Middle frontal gyrus (tissue), 1 donor: ENCODE results near the gene SHROOM1.

Experiments
- DNase-seq: peaks from one replicate; pipeline ENCODE4 v3.0.0-alpha.2; 2015; ENCODE audit warnings: low spot score; ENCODE audit errors: extremely low spot score

Gene SHROOM1

GRCh38 chr5:132824426-132824825 is 6.0 kb downstream of the SHROOM1 start:
- no peak for DNase-seq

DNA sequence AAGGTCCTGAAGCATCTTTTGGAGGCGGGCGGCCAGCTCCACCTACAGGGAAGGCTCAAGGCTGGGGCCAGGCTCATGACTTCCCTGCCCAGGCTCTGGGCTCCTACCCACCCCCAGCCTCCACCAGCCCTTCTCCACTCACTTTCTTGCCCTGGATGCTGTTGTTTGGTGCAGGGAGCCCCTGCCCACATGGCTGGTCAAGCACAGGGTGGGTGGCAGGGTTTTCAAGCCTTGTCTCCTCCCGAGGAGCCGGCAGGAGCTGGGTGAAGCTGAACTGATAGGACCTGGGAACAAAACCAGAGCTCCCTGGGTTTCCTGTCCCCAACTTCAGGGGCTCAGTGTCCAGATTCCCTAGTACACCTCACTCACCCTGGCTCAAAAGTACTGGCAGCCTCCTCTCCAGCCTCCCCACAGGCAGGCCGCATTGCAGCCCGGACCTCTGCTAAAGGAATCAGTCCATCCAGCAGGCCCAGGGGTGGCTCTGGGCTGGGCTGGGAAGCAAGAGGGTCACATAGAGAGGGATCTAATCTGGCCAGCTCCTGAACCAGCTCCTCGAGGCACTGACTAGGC is 6.9 kb downstream of the SHROOM1 start:
- DNase-seq: no peak

DNA sequence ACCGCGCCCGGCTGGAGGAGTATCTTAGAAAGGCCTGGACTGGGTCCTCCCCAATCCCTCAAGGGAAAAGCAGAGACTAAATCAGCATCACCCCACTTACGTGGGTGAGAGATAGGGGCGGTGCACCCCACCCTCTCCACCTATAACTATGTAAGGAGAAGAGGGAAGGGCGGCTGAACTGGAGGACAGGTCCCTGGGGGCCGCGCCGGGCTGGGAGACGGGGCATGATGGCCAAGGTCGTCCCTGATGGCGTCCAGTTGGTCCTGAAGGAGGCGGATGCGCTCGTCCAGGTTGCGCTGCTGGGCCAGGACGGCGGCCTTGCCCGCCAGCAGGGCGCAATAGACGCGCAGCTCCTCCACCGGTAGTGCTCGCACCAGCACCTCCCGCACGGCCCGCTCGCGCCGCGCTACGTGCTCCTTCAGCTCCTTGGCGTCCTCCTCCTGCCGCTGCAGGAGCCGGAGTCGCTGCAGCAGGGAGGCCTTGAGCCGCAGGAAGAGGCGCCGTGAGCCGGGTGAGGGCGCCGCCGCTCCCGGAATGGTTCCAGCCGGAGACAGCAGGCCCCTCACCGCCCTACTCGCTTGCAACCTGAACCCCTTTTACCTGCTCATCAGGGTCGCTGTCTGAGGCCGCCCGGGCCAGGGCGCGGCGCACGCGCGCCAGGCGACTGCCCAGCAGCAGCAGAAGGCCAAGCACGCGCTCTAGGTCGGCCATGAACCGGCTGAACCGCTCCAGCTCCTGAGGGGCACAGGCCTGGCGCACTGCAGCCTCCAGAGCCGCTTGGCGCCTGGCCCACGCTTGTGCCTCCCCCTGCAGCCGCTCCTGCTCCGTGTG is 7.6 kb downstream of the SHROOM1 start:
- DNase-seq: no peak

GRCh38 chr5:132821791-132822190 is 8.7 kb downstream of the SHROOM1 start:
- no peak for DNase-seq

DNA sequence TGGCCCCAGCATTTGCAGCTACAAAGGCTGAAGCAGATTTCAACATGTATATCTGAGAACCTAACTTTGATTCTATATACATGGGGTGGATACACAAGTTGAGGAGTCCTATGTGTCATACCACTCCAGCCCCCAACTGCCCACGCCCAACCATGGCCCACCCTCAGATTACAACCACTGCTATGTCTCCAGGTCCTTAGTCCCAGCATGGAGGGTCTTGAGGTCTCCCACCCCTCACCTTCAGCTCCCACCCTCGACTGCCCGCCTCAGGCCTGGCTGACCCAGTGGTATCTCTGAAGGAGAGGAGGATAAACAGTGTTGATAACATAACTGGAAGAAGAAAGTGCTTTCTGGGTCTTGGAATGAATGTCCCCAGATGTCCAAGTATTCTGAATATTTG is 9.1 kb downstream of the SHROOM1 start:
- no peak for DNase-seq

DNA sequence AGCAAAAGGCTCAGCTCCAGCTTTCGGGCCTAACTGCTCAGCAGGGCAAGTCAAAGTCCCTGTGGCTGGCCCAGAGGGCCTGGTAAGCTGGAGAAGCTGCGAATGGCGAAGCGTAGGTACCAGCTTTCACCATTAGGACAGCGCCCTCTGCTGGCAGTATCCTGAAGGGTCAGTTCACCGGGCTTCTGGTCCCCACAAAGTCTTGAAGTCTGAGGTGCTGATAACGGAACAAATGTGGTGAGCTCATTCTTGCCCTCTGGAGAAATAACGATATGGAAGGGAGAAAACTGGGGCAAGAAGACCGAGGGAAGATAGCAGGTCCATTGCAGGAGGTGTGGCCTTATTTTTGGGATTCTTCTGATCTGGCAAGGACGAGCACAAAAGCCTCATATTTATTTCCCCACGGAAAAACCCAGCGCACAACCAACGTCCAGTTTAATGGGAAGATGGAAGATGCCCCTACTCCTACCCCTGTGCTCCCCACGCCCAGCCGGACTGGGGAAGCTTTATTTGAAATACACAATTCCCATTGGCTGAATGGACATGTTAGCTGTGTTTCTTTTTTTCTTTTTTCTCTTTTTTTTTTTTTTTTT is 10.2 kb downstream of the SHROOM1 start:
- DNase-seq: peak; percentile 92

DNA sequence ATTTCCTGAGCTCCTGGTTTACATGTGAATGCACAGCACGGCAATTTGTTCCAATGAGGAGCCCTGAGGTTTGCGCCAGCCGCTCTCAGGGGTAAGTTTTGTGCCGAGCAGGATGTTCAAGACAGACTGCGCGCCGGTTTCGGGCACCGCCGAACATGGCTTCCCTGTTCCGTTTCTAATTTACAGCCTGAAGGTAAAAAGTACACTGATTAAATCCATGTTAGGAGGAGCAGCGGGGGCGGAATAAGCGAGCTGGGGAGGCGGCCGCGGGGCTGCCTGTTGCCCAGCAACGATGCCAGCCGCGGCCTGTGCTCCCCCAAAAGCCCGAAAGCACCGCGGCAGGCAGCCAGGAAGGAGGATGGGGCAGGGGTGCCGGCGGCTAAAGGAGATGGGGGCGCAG is 11.0 kb downstream of the SHROOM1 start:
- no peak for DNase-seq

DNA sequence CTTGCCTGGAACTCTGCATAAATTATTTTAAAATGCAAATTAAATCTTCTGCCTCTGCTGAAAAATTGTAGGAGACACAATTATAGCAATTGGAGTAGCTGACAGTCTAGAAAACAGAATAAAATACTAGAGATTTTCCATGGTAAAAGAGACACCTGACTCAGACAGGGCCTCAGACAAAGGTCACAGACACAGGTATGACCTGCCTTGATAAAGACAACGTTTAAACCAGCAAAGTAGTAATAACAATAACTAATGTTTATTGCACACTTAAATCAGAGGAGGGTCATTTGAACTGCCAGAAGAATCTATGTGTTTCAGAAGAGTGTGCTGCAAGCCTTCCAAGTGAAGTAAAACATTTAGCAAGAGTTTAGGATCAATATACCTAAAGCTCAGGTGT is 13.4 kb downstream of the SHROOM1 start:
- DNase-seq: no peak

DNA sequence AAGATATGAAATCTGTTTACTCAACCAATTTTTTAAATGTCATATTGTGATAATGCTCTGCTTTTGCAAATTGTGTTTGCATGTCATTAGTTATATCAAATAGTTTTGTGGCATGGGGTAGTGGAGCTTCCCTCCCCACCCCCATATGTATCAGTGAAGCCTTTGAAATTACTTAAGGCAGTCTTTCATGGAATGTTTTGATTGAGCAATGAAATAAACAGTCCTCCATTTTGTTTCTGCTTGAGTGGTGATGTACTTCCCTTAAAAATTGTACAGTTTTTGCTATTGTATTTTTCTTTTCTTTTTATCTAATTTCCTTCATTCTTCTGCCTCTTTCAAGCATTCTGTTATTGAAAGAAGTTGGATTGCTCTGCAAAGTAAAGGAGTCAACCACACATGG is 13.9 kb downstream of the SHROOM1 start:
- DNase-seq: no peak

DNA sequence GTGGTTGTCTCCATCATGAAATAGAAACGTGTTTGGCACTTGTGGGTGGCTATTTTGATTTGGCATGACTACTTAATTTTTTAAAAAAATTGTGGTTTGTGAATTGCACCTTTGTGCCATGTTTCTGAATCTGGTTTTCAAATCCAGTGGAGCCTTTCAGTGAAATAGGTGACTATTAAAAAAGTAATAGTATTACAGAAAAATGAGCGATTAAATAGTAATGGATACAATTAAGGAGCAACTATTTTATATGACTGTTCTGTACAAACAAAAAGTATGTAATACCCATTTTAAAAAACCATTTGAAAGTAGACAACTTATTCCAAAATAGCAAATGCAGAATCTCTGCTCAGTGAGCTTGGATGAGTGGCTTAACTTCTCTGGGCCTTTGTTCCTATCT is 14.4 kb downstream of the SHROOM1 start:
- no peak for DNase-seq

DNA sequence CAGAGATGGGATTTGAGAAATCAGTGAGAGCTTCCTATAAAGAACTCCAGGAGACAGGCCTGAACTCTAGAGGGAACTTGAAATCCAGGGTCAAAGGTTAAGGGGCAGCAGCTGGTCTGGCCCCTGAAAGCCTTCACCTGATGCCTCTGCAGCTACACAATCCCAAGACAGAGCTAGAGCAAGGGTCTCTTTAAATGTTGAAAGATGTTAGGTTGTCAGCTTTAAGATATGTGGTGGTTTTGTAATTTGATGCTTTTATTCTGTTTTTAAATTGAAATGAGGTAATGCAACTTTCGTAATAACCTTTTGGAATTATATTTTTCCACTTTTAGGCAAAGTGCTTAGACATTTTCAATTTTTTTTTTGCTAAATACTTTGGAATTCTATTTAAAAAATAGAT is 15.0 kb downstream of the SHROOM1 start:
- DNase-seq: no peak

GRCh38 chr5:132814503-132815294 is 15.7 kb downstream of the SHROOM1 start:
- DNase-seq: no peak

DNA sequence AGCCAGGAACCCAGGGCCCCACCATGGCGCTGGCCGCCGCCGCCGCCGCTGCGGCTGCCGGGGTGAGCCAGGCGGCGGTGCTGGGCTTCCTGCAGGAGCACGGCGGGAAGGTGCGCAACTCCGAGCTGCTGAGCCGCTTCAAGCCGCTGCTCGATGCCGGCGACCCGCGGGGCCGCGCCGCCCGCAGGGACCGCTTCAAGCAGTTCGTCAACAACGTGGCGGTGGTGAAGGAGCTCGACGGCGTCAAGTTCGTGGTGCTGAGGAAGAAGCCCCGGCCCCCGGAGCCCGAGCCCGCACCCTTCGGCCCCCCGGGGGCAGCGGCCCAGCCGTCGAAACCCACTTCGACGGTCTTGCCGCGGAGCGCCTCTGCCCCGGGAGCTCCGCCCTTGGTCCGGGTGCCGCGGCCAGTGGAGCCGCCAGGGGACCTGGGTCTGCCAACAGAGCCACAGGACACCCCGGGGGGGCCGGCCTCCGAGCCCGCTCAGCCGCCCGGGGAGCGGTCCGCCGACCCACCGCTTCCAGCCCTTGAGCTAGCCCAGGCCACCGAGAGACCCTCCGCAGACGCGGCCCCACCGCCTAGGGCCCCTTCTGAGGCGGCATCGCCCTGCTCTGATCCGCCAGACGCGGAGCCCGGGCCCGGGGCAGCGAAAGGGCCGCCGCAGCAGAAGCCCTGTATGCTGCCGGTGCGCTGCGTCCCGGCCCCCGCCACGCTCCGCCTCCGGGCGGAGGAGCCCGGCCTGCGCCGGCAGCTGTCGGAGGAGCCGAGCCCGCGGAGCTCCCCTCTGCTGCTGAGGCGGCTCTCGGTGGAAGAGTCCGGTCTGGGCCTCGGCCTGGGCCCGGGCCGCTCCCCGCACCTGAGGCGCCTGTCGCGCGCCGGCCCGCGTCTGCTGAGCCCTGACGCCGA is 16.6 kb downstream of the SHROOM1 start:
- DNase-seq: no peak

- DNase-seq: no peak
These were observed 17.5 kb downstream of the SHROOM1 start, which contains the start of gene SOWAHA for GRCh38 chr5:132812781-132813598. SOWAHA (plus strand) TSS chr5:132813302; CDS start chr5:132813622, 320 bp downstream.

GRCh38 chr5:132812123-132812765 is 18.2 kb downstream of the SHROOM1 start:
- no peak for DNase-seq

DNA sequence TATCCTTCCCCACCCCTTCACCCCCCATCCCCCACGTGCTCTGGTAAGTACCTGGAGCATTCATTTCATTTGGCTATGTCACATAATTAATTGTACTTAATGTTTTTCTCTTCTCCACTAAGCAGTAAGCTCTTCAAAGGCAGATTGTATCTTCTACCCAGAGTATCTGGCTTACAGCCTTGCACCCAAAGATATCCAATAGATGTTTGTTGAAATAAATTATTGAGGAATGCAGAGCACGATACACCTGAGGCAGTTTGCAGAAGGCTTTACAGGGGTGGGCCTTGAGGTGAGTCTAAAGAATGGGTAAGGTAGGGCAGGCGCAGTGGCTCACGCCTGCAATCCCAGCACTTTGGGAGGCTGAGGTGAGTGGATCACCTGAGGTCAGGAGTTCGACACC is 19.8 kb downstream of the SHROOM1 start:
- DNase-seq: no peak

DNA sequence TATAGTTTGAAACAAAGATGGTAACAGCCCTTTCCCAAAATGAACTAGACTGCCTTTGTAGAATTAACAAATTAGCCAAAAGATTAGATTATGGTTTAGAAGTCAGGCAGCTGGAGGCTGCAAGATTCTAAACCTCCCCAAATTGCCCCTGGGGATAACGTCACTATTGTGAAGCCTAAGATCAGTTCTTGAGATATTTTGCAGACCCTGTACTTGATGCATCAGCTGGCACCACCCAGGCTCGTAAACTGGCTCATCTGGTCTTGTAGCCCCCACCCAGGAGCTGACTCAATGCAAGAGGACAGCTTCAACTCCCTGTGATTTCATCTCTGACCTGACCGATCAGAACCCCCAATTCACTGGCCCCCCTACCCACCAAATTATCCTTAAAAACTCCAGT is 21.6 kb downstream of the SHROOM1 start:
- DNase-seq: no peak

DNA sequence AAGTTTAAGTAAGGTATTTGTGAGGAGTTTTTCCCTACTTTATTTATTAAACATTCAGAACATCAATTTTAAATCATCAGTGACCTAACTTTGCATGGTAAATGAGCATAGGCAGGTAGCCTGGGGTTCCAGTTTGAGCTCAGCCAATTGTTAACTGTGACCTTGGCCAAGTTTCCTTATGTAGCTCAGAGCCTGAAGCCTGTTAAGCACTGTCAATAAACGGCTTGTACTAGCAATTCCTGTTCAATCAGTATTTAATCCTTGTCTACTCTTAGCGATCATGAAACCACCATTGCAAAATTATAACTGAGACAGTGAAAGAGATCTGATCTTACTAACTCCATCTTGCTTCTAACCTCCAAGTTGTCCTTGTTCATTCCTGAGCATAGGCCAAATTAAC is 22.0 kb downstream of the SHROOM1 start:
- DNase-seq: no peak

DNA sequence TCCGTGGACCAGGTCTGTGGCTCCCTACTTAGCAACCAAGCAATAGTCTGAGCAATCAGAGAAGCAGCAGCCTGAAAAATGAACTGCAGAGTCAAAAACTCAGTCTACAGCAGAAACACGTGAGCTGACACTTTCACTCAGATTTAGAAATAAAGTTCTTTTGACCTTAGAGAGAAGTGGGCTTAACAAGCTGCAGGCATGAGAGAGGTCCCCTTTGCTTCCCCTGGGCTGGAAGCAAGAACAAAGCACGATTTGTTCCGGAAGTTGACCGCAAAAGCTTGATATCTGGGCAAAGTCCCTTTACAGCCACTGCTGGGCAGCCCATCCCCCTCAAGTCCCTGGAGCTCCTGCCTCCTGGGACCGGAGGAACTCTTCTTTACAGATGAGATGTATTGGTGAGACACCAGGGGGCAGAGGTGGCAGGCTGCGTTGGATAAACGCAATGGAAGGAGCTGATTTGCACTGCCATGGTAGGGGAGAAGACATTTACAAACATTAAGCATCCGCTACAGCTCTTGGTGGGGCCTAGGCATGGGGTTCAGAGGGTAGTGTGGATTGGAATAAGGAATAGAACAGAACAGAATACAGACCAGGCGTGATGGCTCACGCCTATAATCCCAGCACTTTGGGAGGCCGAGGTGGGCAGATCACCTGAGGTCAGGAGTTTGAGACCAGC is 23.1 kb downstream of the SHROOM1 start:
- no peak for DNase-seq
